K562 (cell line): ENCODE data around the gene NPAS3. TPM values are rescaled to one million over a fixed set of nuclear protein-coding genes. Genes with fewer than 3 reads are reported as not detected.

Source experiments
- PBX2 ChIP-seq, 2 experiments: IDR thresholded peaks in 1 of 2; conservative IDR thresholded peaks in 1 of 2; 2 replicates each; pipeline ENCODE4 v1.6.1; 2016; ENCODE audit warnings: low read depth in 2 of 2, mild to moderate bottlenecking in 1 of 2, missing compliant biosample characterization in 1 of 2, missing genetic modification characterization in 1 of 2, moderate library complexity in 1 of 2
- REST ChIP-seq, 2 experiments: fragments of 450-650 bp; formaldehyde crosslinking in 1 of 2; IDR thresholded peaks; 2 replicates each; pipeline versions ENCODE4 v1.4.0 to v1.6.1; 2014 to 2020; ENCODE audit warnings: mild to moderate bottlenecking in 2 of 2, borderline replicate concordance in 1 of 2, low read depth in 1 of 2
- polyA plus RNA-seq, 8 experiments: library from polyadenylated mRNA; depleted of rRNA in 4 of 8; stranded (reverse) in 5 of 8; unstranded in 3 of 8; fragments of >200 nt; fragmentation: Nextera tagmentation in 2 of 8; fragmentation: Illumina TruSeq in 1 of 8; extraction: Ambion mirVana in 2 of 8; extraction: Trizol in 1 of 8; gene quantifications; 2 replicates each; pipeline versions ENCODE4 v1.2.1 to v1.2.3, GENCODE V29; 2011 to 2014; ENCODE audit warnings: inconsistent platforms in 1 of 8, missing spikeins in 1 of 8
- total RNA-seq, 7 experiments: library from RNA; depleted of rRNA in 6 of 7; stranded (reverse); fragments of >200 nt in 6 of 7; fragmentation: Illumina TruSeq in 2 of 7; extraction: Trizol in 2 of 7; gene quantifications; 2 replicates each; pipeline versions ENCODE4 v1.2.1 to v1.2.3, GENCODE V29; 2011 to 2021; ENCODE audit warnings: low replicate concordance in 1 of 7

Gene NPAS3
- total and polyA plus RNA-seq, 9 of the 15 experiments (the other 6 are each of a cell fraction or from before 2014, with no cell fraction given) = 0.04 TPM; not detected in 8

GRCh38 chr14:33676135-33676566 is 737.5 kb downstream of the NPAS3 start (continued):
- TF ChIP-seq PBX2 (CRISPR knock-in tag; IDR thresholded peaks at IDR 0.05; ENCODE audit: low read depth) = no peak
- TF ChIP-seq PBX2 (tag; conservative IDR thresholded peaks at IDR 0.05; ENCODE audit: low read depth) = no peak
- peak; percentile 39; the same call in 1 of the 2 replicates for TF ChIP-seq REST (IDR thresholded peaks at IDR 0.05; ENCODE audit: borderline replicate concordance)
- TF ChIP-seq REST (CRISPR knock-in tag; IDR thresholded peaks at IDR 0.05; ENCODE audit: low read depth) = no peak
